Adipose tissue (tissue), 3 donors: Measurements from ENCODE around the gene DGKG. TPM values are rescaled to one million over a fixed set of nuclear protein-coding genes. Genes with fewer than 3 reads are reported as not detected.

ENCODE experiments used
- H3K27ac ChIP-seq: one replicate; pipeline ENCODE4 v1.5.1; 2013; ENCODE audit warnings: low read depth, low read length
- WGBS, 3 donors: extraction: QIAGEN DNeasy Blood & Tissue Kit; methylation state at CpG; one replicate each; pipeline ENCODE4 v1.1.7; 2013; 5-methylcytosine and 5-hydroxymethylcytosine counted together
- polyA plus RNA-seq, 3 donors: library from polyadenylated mRNA; stranded (reverse); fragments of 200-250 nt; gene quantifications; one replicate each; pipeline ENCODE4 v1.2.3, GENCODE V29; 2013
- donor health status: healthy with polysubstance abuse.
- donor health status: Bipolar disorder and iron deficiency.
- donor health status: healthy.

The DGKG gene
- polyA plus RNA-seq, 3 donors, result 0.38 to 0.56 (median 0.39) TPM

- H3K27ac ChIP-seq, result no peak overlapping the region
- WGBS, 3 donors, result 67 to 82% (median 69%) methylated on average over 6 of the region's 6 CpGs
Observed at GRCh38 chr3:186225603-186226002, 136.4 kb downstream of the DGKG start.

GRCh38 chr3:186224041-186224610 is 137.9 kb downstream of the DGKG start:
- H3K27ac ChIP-seq, result no peak overlapping the region
- WGBS, 3 donors, result 85 to 88% (median 85%) methylated on average over 7 of the region's 7 CpGs

GRCh38 chr3:186223476-186223875 is 138.6 kb downstream of the DGKG start:
- WGBS, 3 donors, result 75 to 83% (median 79%) methylated on average over 5 of the region's 5 CpGs
- no peak overlapping the region for H3K27ac ChIP-seq

- H3K27ac ChIP-seq, result no peak overlapping the region
- 64 to 83% (median 74%) methylated on average over 15 of the region's 15 CpGs for WGBS, 3 donors
Observed at GRCh38 chr3:186221760-186222378, 140.2 kb downstream of the DGKG start.

- no peak overlapping the region for H3K27ac ChIP-seq
- WGBS, 3 donors, result 58 to 67% (median 63%) methylated on average over 12 of the region's 12 CpGs
Observed at GRCh38 chr3:186220911-186221645, 141.0 kb downstream of the DGKG start.

GRCh38 chr3:186220365-186220764 is 141.7 kb downstream of the DGKG start:
- WGBS, 3 donors, result 88 to 98% (median 94%) methylated on average over 6 of the region's 6 CpGs

GRCh38 chr3:186219211-186219638 is 142.8 kb downstream of the DGKG start:
- WGBS, 3 donors, result 87 to 89% (median 87%) methylated on average over 7 of the region's 7 CpGs
- H3K27ac ChIP-seq, result no peak overlapping the region

More at GRCh38 chr3:186220365-186220764, 141.7 kb downstream of the DGKG start:
- no peak overlapping the region for H3K27ac ChIP-seq

- 86 to 96% (median 94%) methylated on average over 7 to 8 of the region's 8 CpGs for WGBS, 3 donors
- H3K27ac ChIP-seq, result no peak overlapping the region
Observed at GRCh38 chr3:186218421-186218820, 143.6 kb downstream of the DGKG start.

- no peak overlapping the region for H3K27ac ChIP-seq
- 79 to 93% (median 88%) methylated on average over 1 of the region's 1 CpG for WGBS, 3 donors
Observed at GRCh38 chr3:186217820-186218164, 144.2 kb downstream of the DGKG start.

GRCh38 chr3:186216900-186217819 is 144.9 kb downstream of the DGKG start:
- no peak overlapping the region for H3K27ac ChIP-seq
- 82 to 96% (median 84%) methylated on average over 4 of the region's 4 CpGs for WGBS, 3 donors

GRCh38 chr3:186214670-186215069 is 147.4 kb downstream of the DGKG start:
- 70 to 85% (median 83%) methylated on average over 2 of the region's 2 CpGs for WGBS, 3 donors
- H3K27ac ChIP-seq, result no peak overlapping the region

- H3K27ac ChIP-seq, result no peak overlapping the region
- WGBS, 3 donors, result 47 to 80% (median 60%) methylated on average over 4 of the region's 4 CpGs
Observed at GRCh38 chr3:186213946-186214345, 148.1 kb downstream of the DGKG start.

GRCh38 chr3:186212611-186213010 is 149.4 kb downstream of the DGKG start:
- no peak overlapping the region for H3K27ac ChIP-seq
- WGBS, 3 donors, result 83 to 93% (median 89%) methylated on average over 3 of the region's 3 CpGs

- 90 to 92% (median 91%) methylated on average over 9 of the region's 9 CpGs for WGBS, 3 donors
- H3K27ac ChIP-seq, result no peak overlapping the region
Observed at GRCh38 chr3:186210852-186211500, 151.1 kb downstream of the DGKG start.

- 12 to 26% (median 18%) methylated on average over 20 of the region's 20 CpGs for WGBS, 3 donors
- no peak overlapping the region for H3K27ac ChIP-seq
Observed at GRCh38 chr3:186209810-186210752, 152.0 kb downstream of the DGKG start.

GRCh38 chr3:186208296-186208989 is 153.6 kb downstream of the DGKG start:
- 84 to 93% (median 87%) methylated on average over 8 of the region's 8 CpGs for WGBS, 3 donors
- H3K27ac ChIP-seq, result no peak overlapping the region

- H3K27ac ChIP-seq, result no peak overlapping the region
- WGBS, 3 donors, result 84 to 92% (median 86%) methylated on average over 3 of the region's 3 CpGs
Observed at GRCh38 chr3:186207515-186207914, 154.5 kb downstream of the DGKG start.
